GM21423 (cell line): Measurements from ENCODE around the gene PSMB1.
"Not testable (repeated sequence)": the region's sequence is repeated elsewhere in the genome, so short reads cannot be mapped to it uniquely, and the experiment has no call there.

Experiments
- ATAC-seq: cut with Tn5 transposase; IDR thresholded peaks from one replicate; pipeline ENCODE4 v1.9.1; 2021; ENCODE audit warnings: mild to moderate bottlenecking, moderate library complexity; ENCODE audit not compliant: unreplicated experiment

PSMB1 gene

GRCh38 chr6:170504479-170504878, 48.6 kb downstream of the PSMB1 start:
- no peak for ATAC-seq

GRCh38 chr6:170503414-170503761, 49.7 kb downstream of the PSMB1 start:
- no peak for ATAC-seq

GRCh38 chr6:170502733-170503413, 50.2 kb downstream of the PSMB1 start:
- ATAC-seq = not testable (repeated sequence)

DNA sequence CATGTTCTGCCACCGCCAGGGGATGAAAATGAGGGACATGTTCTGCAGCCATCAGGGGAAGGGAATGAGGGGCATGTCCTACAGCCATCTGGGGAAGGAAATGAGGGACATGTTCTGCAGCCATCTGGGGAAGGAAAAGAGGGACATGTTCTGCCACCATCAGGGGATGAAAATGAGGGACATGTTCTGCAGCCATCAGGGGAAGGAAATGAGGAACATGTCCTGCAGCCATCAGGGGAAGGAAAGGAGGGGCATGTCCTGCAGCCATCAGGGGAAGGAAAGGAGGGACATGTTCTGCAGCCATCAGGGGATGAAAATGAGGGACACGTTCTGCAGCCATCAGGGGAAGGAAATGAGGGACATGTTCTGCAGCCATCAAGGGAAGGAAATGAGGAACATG, 50.8 kb downstream of the PSMB1 start:
- ATAC-seq = not testable (repeated sequence)

GRCh38 chr6:170500955-170501590, 52.0 kb downstream of the PSMB1 start:
- no peak for ATAC-seq

- no peak for ATAC-seq
Observed at GRCh38 chr6:170497841-170498301, 55.2 kb downstream of the PSMB1 start.

- ATAC-seq = no peak
Observed at GRCh38 chr6:170493354-170493753, 59.8 kb downstream of the PSMB1 start.

DNA sequence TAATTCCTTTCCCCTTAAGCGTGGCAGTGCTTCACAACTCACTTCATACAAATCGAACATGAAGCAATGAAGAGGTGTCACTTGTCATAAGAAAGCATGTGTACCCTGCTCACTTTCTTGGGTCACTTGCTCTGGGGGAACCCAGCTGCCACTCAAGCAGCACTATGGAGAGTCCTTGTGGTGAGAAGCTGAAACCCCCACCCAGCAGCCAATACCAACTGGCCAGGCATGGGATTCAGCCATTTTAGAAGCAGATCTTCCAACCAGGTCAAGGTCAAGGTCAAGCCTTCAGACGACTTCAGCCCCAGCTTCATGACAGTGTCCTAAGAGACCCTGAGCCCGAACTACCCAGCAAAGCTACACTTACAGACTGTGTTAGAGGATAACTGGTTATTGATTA, 62.8 kb downstream of the PSMB1 start:
- ATAC-seq = no peak

GRCh38 chr6:170489836-170490235, 63.3 kb downstream of the PSMB1 start:
- ATAC-seq = no peak

GRCh38 chr6:170487707-170488329, 65.3 kb downstream of the PSMB1 start:
- no peak for ATAC-seq

DNA sequence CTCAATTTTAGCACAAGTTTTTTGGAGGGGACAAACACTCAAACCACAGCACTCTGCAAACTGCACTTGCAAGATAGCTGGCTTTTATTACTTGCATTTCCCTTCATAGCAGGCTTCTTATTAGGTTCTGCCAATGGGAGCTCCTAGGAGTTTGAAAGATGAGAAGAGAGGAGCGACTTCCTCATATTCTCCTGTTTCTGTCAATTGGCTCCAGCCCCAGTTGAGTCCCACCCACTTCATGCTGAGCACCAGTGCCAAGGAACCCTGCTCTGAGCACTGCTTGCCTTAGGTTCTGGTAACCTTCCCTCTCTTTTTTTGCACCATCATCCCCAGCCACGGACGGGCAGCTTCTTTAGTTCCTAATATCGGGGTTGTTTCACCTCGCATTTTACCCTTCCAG, 67.9 kb downstream of the PSMB1 start:
- ATAC-seq = no peak
